CD4-positive, alpha-beta T cell treated with Interleukin-17A for 1 hour (primary cell): ENCODE results near the gene SYMPK.
A peak's percentile ranks its signal among the peaks of the same experiment; 100 is the strongest.
"Not testable (repeated sequence)": the region's sequence is repeated elsewhere in the genome, so short reads cannot be mapped to it uniquely, and the experiment has no call there.

ENCODE experiments used
- DNase-seq: peaks from one replicate; pipeline ENCODE4 v3.0.0-alpha.2; 2020

The SYMPK gene

DNA sequence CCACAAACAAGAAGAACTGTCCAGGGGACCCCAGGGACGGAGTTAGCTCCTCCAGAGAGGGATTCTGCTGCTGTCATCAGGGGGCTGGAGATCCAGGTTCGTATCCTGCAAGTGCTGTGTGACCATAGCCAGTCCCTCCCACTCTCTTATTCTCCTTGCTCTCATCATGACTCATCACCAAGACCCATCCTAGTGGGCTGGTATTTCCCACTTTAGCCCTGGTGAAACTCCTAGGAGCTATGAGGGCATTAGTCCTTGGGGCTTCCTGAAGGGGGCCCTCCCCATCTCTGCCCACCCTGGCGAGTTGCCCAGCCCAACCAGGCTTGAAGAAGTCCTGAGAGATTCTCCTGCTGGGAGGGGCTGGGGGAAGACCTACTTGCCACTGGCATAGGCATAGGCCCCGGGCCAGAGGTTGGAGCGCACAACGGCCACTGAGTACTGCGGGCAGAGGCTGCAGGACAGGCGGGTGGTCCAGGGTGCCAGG lies 62.8 kb downstream of the SYMPK start:
- DNase-seq = no peak

- DNase-seq = not testable (repeated sequence)
Observed at GRCh38 chr19:45799541-45799940, 63.4 kb downstream of the SYMPK start.

DNA sequence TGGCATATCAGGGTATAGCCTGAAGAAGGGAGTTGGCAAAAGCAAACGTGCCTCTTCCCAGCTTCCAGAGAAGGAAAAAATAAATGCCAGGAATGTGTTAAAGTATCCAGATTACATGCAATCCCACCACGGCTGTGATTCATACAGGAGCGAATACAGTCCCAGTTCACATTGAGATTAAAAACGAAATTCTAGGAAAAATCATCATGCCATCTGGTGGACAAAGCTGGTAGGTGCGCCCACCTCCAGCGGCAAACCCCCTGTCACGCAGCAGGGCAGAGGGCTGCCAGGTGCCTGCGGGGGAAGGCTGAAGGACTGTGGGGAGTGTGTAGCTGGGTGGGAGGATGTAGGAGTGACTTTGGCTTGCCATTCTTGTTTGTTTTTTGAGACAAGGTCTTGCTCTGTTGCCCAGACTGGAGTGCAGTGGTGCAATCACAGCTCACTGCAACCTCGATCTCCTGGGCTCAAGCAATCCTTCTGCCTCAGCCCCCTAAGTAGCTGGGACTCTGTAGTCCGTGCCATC lies 63.9 kb downstream of the SYMPK start:
- peak; percentile 71 for DNase-seq

GRCh38 chr19:45794627-45795026 lies 68.3 kb downstream of the SYMPK start:
- DNase-seq = no peak

DNA sequence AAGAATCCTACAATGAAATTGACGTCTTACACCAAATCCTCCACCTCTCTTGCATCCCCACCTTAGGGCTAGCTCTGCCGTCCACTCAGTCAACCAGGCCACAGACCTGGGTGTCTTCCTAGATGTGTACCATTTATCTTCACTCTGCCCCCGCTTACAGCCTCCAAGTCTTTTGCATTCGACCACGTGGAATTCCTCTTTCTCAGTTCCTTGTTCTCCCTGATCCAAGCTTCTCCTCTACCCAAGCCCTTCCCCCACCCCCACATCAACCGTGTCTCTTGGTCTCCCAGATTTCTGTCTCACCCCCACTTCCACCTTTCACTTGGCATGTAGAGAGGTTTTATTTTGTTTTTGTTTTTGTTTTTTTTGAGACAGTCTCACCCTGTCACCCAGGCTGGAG lies 69.1 kb downstream of the SYMPK start:
- DNase-seq = no peak

GRCh38 chr19:45793178-45793564 lies 69.8 kb downstream of the SYMPK start:
- DNase-seq = no peak

DNA sequence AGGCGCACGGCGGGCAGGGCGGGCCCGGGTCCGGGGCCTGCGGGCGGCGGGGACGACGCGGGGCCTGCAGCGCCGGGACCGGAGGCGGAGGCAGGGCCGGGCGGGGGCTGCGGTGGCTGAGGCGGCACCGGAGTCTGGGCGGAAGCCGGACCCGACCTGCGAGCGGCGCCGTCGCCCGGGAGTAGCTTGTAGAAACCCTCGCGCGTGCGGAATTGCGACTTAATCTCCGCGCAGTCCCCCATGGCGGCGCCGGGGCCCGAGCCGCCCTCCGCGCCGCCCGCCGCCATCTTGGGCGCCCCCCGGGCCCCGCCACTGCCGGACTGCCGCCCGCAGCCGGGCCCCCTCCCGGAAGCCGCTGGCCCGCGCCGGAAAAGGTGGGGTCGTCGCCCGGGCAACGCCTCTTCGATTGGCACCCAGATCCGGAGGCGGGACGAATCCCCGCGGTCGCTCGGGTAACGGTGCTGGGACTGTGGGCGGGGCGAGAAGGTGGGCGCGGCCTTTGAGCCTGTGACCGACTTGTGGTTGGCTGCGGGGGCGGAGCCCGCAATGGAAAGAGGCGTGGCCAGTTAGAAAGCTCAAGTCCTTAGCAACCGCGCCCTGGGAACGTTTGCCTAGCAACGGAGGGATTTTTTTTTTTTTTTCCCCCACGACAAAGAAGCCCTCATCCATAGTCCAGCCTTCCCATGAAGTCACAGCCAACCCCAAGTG lies 70.3 kb downstream of the SYMPK start, which contains the start of gene DMWD:
Gene DMWD (minus strand): TSS at position 376 of the 708 bp plus-strand sequence. CDS start 89 bp downstream, at position 287.
- DNase-seq = peak; percentile 99

GRCh38 chr19:45791744-45792469 lies 71.0 kb downstream of the SYMPK start:
- DNase-seq = peak; percentile 30

DNA sequence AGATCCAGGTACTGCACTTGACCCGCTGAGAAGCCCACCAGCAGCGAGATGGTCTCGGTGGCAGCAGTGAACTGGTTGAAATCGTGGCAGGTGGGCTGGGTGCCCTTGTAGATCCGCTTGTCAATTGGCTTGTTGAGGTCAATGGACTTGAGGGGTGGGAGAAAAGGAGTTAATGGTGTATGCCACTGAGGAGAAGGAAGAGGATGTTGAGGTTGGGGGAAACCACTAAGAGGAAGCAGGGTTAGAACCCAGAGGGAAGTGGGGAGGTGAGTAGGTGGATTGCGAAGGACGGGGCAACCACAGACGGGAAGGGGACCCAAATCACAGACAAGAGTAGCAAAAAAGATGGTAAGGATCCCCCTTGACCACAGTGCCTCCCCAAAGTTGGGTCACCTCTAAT lies 72.0 kb downstream of the SYMPK start:
- DNase-seq = peak; percentile 63

DNA sequence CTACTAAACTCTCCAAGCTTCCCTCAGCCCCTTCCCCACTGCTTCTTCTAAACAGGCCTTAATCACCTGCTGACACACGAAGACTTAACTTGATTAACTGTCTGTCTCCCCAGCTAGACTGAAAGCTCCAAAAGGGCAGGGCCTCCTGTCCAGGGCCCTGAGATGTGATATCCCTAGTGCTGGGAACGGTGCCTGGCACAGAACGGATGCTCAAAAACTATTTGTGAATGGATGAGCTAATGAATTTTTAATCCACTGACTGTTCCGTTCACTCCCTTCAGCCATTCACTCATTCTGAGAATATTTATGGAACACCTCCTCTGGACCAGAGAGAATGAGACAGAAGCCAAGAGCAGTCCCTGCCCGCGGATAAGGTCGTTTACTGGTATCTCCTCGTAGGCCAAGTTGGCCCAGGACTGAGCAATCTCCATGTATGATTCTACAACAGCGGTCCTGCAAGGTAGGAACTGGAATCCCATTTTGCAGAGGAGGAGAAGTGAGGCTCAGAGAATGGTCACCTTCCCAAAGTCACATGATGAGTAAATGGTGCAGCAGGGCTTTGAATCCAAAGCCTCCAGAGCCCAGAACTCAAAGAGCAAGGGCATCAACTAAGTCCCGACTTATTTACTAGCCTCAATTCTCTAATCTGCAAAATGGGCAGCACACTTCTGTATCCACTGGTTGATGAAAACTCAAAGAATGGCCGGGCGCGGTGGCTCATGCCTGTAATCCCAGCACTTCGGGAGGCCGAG lies 73.7 kb downstream of the SYMPK start:
- no peak for DNase-seq

DNA sequence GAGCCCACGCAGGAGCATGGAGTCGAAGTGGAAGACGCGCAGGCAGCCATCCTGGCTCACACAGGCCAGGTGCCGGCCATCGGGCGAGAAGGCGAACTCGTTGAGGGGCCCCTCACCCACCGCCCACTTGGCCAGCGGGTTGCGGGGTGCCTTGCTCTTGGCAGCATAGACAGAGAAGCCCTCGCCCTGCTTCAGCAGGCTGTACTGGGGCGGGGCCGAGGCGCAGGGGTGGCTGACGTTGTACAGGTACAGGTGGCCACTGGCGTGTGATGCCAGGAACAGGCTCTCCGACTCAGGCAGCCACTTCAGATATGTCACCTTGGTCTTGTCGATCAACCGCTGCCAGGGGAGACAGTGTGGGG lies 76.4 kb downstream of the SYMPK start:
- DNase-seq = no peak

GRCh38 chr19:45785781-45786532 lies 77.0 kb downstream of the SYMPK start:
- DNase-seq = no peak

- no peak for DNase-seq
Observed at GRCh38 chr19:45785097-45785496, 77.8 kb downstream of the SYMPK start.

DNA sequence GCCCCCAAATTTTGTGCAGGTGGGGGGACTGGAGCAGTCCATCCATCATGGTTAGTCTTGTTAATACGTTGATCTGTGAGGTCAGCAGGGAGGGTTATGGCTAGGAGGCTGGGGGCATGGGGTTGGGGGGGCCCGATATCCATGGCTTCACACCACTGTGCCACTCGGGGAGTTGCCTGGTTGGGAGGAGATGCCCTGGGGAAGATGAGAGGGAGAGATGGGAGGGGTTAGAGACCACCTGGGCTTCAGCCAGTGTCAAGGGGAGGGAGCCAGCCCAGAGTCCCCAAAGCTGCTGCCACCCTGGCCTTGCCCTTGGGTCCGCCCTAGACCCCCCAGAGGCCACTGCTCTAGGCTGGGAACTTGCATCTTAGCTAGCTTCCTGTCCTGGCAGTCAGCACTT lies 78.9 kb downstream of the SYMPK start:
- no peak for DNase-seq

DNA sequence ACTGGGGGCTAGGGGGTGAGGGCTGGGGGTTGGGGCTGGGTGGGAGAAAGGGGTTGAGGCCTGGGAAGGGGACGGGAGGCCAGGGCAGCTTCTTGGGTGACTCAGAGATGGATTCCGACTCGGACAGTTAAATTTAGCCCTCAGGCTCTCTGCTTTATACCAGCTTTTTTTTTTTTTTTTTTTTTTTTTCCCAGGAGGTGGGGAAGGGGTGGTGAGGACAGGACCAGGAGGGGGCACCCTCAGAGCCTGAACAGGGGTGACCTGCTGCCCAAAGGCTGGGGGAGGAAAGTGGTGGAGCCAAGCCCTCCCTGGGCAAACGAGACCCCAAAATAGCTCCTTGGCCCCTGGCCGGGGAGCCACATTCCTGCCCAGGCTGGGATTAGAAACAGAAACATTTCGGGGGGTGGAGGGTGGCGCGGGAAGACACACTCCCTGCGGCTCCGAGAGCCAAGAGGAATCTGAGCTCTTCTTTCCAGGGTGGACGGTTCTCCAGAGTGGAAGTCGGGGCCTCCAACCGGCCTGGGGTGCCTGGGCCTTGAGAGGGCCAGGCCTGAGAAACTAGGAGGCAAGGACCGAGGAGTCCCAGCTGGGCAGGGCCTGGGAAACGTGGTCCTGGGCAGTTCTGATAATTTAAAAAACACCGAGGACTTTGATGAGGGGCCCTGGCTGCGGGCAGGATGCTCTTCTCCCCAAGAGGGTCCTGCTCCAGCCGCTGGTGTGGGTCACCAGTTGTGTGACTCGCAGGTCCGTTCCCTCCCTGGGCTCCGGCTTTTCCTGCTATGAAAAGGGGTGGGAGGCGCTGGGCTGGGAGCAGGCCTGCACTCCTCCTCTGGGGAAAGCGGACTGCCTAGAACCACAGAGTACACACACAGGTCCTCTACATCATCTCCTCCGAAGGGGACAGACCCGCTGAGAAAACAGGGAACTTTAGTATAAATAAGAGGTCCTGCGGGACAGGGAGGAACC lies 79.8 kb downstream of the SYMPK start:
- DNase-seq = no peak

DNA sequence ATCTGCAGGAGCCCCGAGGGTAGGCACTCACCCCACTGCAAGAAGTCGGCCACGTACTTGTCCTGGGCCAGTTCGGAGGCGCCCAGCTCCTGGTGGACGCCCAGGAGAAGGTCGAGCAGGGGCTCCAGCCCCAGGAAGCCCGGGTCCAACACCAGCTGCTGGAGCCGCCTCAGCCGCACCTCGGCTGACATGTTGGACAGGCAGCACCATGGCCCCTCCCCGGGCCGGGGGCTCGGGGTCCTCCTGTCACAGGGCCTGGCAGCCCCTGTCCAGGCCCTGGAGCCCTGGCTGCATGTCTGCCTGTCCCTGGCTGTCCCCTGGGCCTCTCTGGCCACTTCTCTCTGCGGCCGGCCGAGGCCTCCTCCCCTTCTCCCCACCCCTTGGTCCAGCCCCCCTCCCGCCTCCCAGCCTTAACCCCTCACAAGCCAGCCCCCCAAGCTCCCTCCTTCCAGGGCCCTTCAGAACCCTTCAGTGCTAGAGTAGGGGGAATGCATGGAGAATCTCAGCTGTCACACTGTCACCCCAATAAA lies 80.7 kb downstream of the SYMPK start, which contains the start of gene DMPK:
Gene DMPK (minus strand): TSS at position 329 of the 530 bp plus-strand sequence. CDS start 138 bp downstream, at position 191.
- DNase-seq = no peak

DNA sequence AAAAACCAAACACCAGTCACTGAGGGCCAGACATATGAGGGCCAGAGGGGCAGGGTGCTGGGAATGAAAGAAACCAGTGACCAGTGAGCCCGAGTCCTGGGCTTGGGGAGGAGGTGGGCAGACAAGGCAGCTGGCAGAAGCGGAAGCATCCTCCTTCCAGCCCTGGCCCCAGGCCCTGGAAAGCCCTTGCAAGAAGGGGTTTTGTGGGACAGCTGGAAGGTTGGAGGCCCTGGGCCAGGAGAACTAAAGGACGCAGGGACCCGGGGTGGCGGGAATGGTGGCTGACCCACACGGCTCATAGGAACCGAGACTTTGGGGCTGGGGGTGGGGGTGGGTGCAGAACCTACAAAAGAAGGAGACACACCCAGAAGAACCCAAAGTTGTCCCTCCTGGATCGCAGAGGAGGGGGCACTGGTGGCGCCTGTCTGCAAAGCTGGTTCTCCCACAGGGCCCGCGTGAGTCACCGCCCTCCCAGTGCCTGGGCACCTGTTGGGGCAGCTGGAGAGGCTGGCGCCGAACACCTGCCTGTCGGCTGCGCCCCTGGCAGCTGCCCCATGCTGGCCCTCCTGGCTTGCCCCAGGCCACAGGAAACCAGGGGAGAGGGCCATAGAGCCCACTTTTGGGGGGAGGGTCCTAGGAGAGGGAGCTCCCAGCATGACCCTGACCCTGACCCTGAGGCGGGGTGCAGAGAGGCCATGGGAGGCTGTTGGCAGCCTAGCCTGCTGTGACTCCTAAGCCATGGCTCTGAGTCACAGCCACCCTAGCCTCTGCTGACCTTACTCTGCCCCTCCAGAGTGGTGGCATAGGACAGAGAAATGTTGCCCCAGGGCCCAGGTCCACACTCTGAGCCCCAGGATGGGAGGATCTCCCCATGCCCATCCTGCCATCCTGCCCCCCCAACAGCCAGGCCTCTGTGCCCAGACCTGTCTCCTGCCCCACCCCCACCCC lies 81.5 kb downstream of the SYMPK start:
- DNase-seq = no peak

DNA sequence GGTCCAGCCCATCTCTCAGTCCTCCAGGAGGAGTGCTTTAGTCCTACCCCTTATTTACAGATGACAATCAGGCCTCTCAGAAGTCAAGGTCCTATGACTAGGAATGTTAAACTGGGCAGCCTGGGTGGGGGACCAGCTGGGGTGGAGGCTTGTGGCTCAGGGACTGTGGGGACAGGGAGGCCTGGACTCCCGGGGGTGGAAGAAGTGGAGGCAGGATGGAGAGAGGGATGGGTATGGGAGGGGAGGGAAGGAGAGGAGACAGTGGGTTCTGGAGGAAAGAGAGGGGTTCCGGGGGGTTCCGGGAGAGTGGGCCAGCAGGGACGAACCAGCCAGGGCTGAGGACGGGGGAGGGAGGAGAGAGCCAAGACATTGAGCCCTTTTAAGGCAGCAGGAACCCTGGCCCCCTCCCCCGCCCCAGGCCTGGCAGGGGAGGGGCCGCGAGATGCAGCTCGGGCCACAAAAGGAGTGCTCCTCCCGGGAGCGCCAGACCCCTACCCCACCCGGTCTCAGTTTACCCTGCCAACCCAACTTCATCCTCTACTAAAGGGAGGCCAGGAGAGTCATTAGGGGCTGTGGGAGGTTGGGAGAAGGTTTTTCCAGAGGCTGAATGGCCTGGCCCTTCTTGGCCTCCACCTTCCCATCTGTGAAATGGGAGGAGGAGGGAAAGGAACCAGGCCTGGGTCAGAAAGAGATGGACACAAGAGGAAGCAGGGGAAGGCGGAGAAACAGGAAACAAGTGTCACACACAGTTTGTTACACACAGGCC lies 82.3 kb downstream of the SYMPK start:
- DNase-seq = no peak

GRCh38 chr19:45780146-45780447 lies 82.8 kb downstream of the SYMPK start:
- DNase-seq = no peak
